Activated naive CD4-positive, alpha-beta T cell treated with anti-CD3 and anti-CD28 coated beads, Interleukin-2, amount 50 U/mL, for 24 hours (primary cell): Measurements from ENCODE around the gene SYTL2.
A peak's percentile ranks its signal among the peaks of the same experiment; 100 is the strongest.

Source experiments
- H3K27ac Mint-ChIP-seq: one replicate; pipeline ENCODE4 v1.8.0; 2021; ENCODE audit warnings: mild to moderate bottlenecking, mixed read lengths
- H3K27me3 Mint-ChIP-seq: one replicate; pipeline ENCODE4 v1.8.0; 2021; ENCODE audit warnings: mixed read lengths
- H3K36me3 Mint-ChIP-seq: one replicate; pipeline ENCODE4 v1.8.0; 2021; ENCODE audit warnings: mixed read lengths
- H3K4me1 Mint-ChIP-seq: one replicate; pipeline ENCODE4 v1.8.0; 2021; ENCODE audit warnings: mixed read lengths
- H3K4me3 Mint-ChIP-seq: one replicate; pipeline ENCODE4 v1.8.0; 2021; ENCODE audit warnings: mild to moderate bottlenecking, mixed read lengths
- H3K9me3 Mint-ChIP-seq: one replicate; pipeline ENCODE4 v1.8.0; 2021; ENCODE audit warnings: mixed read lengths

Gene SYTL2

DNA sequence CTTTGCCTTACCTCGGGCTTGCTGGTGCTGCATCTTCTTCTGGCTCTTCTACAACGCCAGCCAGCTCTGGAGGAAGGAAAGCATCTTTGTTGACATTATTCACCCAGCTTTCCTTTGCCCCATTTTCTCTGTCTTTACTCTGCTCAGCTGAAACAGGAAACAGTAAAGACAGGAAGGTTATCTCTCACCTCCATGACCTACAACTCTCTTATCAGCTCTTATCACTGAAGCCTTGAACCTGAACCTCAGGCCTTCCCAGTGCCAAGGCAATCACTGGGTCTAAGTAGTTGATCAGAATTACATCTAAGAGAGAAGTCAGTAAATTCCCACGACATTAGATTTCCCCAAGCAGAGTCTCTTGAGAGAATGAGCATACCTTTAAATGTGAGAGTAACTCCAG, 65.3 kb downstream of the SYTL2 start:
- Mint-ChIP-seq H3K4me3 (peak overlapping the region; percentile 8), H3K27me3 (no peaks in the 10 kb centered on the region), H3K9me3 (no peaks in the 10 kb centered on the region), H3K4me1 (peaks cover 78% of the 10 kb centered on the region), H3K36me3 (peaks cover 13% of the 10 kb centered on the region), H3K27ac (peak overlapping the region; percentile 27)

DNA sequence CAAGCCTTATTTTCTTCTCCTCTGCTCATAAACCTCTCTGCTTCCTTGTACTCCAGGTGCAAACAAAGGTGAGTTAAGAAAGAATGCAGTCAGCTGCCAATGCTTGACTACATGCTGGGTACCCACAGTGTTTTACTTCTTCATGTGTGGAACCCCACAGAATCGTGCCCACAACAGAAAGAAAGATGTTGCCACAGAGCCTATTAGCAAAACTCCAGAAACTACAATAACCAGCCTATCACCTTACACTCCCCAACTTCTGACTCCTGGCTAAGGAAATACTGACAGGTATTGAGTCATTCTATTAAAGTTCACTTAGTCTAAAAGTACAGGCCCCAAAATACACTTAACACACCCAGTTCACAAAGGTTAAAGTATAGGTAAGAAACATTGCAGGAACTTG, 68.1 kb downstream of the SYTL2 start:
- Mint-ChIP-seq H3K4me3 (no peak overlapping the region), H3K27me3 (no peaks in the 10 kb centered on the region), H3K36me3 (peaks cover 9% of the 10 kb centered on the region), H3K27ac (peak overlapping the region; percentile 3), H3K4me1 (peaks cover 69% of the 10 kb centered on the region), H3K9me3 (no peaks in the 10 kb centered on the region)

DNA sequence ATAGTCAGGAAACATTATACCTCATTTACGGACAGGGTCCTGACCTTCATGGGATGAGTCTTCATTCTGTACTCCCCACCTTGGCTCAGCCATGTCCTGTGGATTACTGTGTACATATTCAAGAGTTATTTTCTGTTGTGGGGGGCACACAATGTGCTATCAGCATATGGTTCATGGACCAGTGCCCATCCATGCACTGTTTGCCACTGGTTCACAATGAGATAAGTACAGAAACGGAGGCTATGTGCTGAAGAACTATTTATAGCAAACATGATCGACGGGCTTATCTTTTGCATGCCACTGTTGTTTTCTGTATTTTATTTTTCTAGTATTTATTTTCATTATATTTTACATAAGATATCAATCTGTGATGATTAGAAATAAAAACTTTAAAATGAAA, 68.6 kb downstream of the SYTL2 start:
- H3K4me1 Mint-ChIP-seq = peaks cover 69% of the 10 kb centered on the region
- no peaks in the 10 kb centered on the region for H3K9me3 Mint-ChIP-seq
- no peaks in the 10 kb centered on the region for H3K27me3 Mint-ChIP-seq
- no peak overlapping the region for H3K27ac Mint-ChIP-seq
- H3K4me3 Mint-ChIP-seq = no peak overlapping the region
- H3K36me3 Mint-ChIP-seq = peaks cover 8% of the 10 kb centered on the region

DNA sequence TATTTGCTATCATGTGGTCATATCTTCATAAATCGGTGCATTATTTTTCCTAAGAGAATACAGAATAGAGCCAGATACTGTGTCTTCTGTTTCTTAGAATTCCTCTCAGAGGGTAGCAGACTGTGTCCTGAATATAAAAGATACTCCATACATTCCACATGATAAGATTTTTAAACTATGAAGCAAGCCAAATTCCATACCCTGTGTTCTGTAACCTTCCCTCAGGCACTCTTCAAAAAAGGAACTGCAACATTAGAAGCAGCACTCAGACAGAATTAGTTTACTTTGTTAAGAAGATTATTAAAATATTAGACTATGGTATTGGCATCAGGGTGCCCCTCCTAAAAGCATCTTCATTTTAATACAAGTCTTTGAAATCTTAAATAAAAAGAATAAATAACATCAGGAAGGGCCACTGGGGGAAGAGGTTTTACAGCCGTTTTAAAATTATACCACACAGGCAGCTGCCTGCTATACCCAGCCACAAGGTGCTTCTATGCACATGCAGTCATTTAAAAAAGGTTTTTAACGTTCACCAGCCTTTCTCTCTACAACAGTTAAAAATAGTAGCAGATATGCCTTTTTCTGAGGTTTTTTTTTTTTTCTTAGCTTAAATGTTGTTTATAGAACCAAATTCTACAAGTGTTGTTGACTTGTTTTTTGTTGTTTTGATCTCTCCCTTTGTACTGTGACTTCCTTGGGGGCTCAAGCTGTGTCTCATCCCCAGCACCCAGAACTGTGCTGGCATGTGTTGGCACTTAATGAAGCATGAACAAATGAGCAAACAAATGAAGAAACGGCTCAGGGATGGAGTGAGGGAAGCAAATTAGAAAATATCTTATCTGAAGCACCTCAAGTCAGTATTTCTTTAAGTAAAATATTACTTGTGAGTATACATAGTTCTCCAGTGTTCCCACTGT, 70.2 kb downstream of the SYTL2 start:
- H3K4me1 Mint-ChIP-seq = peaks cover 69% of the 10 kb centered on the region
- H3K27ac Mint-ChIP-seq = no peak overlapping the region
- H3K9me3 Mint-ChIP-seq = no peaks in the 10 kb centered on the region
- no peaks in the 10 kb centered on the region for H3K27me3 Mint-ChIP-seq
- H3K4me3 Mint-ChIP-seq = no peak overlapping the region
- H3K36me3 Mint-ChIP-seq = peaks cover 8% of the 10 kb centered on the region

GRCh38 chr11:85737738-85738137, 73.2 kb downstream of the SYTL2 start:
- H3K9me3 Mint-ChIP-seq = no peaks in the 10 kb centered on the region
- H3K27me3 Mint-ChIP-seq = no peaks in the 10 kb centered on the region
- H3K4me3 Mint-ChIP-seq = no peak overlapping the region
- no peak overlapping the region for H3K27ac Mint-ChIP-seq
- peaks cover 45% of the 10 kb centered on the region for H3K4me1 Mint-ChIP-seq
- H3K36me3 Mint-ChIP-seq = peaks cover 8% of the 10 kb centered on the region

- no peak overlapping the region for H3K27ac Mint-ChIP-seq
- no peaks in the 10 kb centered on the region for H3K27me3 Mint-ChIP-seq
- no peak overlapping the region for H3K4me3 Mint-ChIP-seq
- H3K36me3 Mint-ChIP-seq = peaks cover 15% of the 10 kb centered on the region
- no peaks in the 10 kb centered on the region for H3K9me3 Mint-ChIP-seq
- peaks cover 38% of the 10 kb centered on the region for H3K4me1 Mint-ChIP-seq
Observed at GRCh38 chr11:85735876-85736460, 75.0 kb downstream of the SYTL2 start.

- Mint-ChIP-seq H3K36me3 (peaks cover 20% of the 10 kb centered on the region), H3K4me3 (no peak overlapping the region), H3K27me3 (no peaks in the 10 kb centered on the region), H3K27ac (no peak overlapping the region), H3K9me3 (no peaks in the 10 kb centered on the region), H3K4me1 (peaks cover 30% of the 10 kb centered on the region)
Observed at GRCh38 chr11:85732965-85733364, 78.0 kb downstream of the SYTL2 start.

DNA sequence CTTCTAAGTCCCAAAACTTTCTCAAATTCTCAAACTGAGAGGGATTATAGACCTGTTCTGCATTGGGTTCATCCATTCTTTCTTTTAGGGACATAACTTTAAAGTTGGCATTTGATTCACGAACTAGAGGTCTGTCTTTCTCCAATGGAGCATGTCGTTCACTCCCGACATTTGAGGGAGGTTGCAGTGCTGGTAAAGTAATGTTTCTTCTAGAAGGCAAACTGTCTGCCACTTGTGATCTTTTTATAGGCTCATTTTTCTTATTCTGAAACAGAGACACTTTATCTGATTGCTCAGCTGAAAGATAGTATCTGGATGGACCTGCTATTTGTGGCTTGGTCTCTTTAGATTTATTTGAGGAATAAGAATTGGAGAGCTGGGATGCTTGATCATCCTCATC, 84.6 kb downstream of the SYTL2 start:
- Mint-ChIP-seq H3K27me3 (no peaks in the 10 kb centered on the region), H3K36me3 (peaks cover 27% of the 10 kb centered on the region), H3K9me3 (no peaks in the 10 kb centered on the region), H3K4me3 (no peak overlapping the region), H3K27ac (no peak overlapping the region), H3K4me1 (peaks cover 11% of the 10 kb centered on the region)

- peaks cover 26% of the 10 kb centered on the region for H3K36me3 Mint-ChIP-seq
- no peaks in the 10 kb centered on the region for H3K9me3 Mint-ChIP-seq
- H3K4me3 Mint-ChIP-seq = no peak overlapping the region
- peaks cover 11% of the 10 kb centered on the region for H3K4me1 Mint-ChIP-seq
- H3K27me3 Mint-ChIP-seq = no peaks in the 10 kb centered on the region
- H3K27ac Mint-ChIP-seq = no peak overlapping the region
Observed at GRCh38 chr11:85725510-85726258, 85.3 kb downstream of the SYTL2 start.

DNA sequence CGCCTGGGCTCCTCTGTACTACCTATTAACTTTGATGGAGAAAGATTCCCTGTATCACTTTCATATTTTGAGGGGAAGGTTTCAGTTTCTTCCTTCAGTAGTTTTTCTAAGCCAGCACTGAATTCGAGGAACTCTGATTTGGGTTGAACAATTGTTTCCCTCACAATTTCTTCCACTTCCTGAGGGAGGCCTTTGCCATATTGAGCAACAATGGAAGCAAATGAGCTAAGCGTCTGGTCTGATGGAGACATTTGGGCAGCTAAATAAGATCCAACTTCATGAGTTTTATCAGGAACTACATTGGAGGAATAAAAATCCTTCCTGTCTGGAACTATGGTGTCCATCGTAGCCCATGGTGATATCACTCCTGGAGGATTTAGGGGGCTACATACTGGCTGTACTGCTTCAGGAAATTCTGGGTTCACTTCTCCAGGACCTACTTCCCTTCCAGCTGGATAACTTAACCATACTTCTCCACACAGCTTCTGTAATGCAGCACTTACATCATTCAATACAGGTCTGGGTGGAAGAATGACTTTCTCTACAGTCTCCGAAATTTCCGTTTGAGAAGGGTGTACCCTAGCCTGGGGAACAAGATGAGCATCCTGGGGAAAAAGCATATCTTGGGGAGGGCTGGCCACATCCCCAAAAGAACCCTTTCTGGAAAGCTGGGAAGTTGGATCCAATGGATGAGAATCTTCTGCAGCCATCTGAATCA, 86.0 kb downstream of the SYTL2 start:
- Mint-ChIP-seq H3K9me3 (no peaks in the 10 kb centered on the region), H3K27ac (no peak overlapping the region), H3K27me3 (no peaks in the 10 kb centered on the region), H3K4me1 (peaks cover 9% of the 10 kb centered on the region), H3K36me3 (peaks cover 24% of the 10 kb centered on the region), H3K4me3 (no peak overlapping the region)

DNA sequence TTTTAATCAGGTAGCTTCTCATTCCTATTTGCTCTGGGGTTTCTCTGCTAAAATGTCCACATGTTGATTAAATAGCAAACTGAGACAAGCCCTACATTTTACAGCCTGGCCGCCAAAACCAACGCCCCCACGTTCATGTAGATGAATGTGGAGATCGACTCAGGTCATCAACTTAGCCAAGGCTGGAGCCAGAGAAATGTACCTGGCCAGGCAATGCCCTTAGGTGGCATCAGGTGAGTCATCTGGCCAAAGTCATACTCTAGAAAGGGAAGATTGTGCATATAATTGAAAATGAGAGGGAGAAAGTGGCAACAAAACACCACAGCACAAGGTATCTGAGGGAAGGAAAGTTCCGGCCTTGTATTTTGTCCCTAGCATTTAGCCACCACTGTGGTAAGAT, 87.9 kb downstream of the SYTL2 start:
- Mint-ChIP-seq H3K36me3 (peaks cover 19% of the 10 kb centered on the region), H3K4me1 (no peaks in the 10 kb centered on the region), H3K9me3 (no peaks in the 10 kb centered on the region), H3K4me3 (no peak overlapping the region), H3K27ac (no peak overlapping the region), H3K27me3 (no peaks in the 10 kb centered on the region)

- Mint-ChIP-seq H3K36me3 (peaks cover 9% of the 10 kb centered on the region), H3K9me3 (no peaks in the 10 kb centered on the region), H3K27me3 (no peaks in the 10 kb centered on the region), H3K27ac (no peak overlapping the region), H3K4me1 (peaks cover 13% of the 10 kb centered on the region), H3K4me3 (no peak overlapping the region)
Observed at GRCh38 chr11:85721191-85721590, 89.8 kb downstream of the SYTL2 start.

DNA sequence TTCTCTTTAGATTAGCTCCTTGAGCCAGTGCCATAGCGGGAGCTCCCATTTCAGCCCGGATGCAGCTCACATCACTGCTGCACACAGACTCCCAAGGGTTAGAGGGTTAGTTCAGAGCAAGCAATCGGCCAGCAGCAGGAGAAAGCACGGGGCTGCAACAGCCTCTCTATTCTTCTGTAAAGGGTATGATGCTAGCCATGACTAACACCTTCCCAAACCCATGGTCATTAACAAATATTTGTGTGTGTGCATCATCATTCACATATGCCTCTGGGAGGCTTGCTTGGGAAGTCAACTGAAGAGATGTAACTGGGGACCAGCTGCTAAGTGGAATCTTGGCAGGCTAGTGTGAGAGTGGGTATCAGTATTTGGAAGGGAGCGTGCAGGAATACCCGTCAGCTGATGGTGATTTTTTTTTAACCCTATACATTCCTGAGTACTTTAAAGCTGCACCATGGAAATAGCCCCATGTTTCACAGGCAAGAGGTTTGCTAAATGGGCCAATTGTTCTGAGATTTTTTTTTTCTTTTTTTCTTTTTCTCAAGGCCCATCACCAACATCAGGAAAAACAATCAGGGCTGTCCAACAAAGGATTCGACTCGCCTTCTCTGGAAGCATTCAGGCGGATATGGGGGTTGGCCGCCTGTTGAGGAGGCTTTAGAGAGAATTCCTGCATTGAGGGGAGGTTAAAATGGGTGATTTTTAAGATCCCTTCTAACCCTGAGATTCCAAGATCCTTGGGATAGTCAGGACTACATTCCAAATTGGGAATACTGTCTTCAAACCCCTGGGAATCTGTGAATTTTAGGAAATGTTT, 91.7 kb downstream of the SYTL2 start:
- H3K27me3 Mint-ChIP-seq = no peaks in the 10 kb centered on the region
- no peak overlapping the region for H3K4me3 Mint-ChIP-seq
- no peaks in the 10 kb centered on the region for H3K9me3 Mint-ChIP-seq
- H3K27ac Mint-ChIP-seq = no peak overlapping the region
- H3K4me1 Mint-ChIP-seq = peaks cover 13% of the 10 kb centered on the region
- H3K36me3 Mint-ChIP-seq = peaks cover 5% of the 10 kb centered on the region

GRCh38 chr11:85718126-85718943, 92.6 kb downstream of the SYTL2 start:
- Mint-ChIP-seq H3K36me3 (peaks cover 3% of the 10 kb centered on the region), H3K9me3 (no peaks in the 10 kb centered on the region), H3K27ac (no peak overlapping the region), H3K4me1 (peaks cover 13% of the 10 kb centered on the region), H3K4me3 (no peak overlapping the region), H3K27me3 (no peaks in the 10 kb centered on the region)
